GM21515 (cell line): ENCODE measurements around the gene ID3.

ENCODE experiments used
- ATAC-seq: cut with Tn5 transposase; IDR thresholded peaks from one replicate; pipeline ENCODE4 v1.9.1; 2021; ENCODE audit not compliant: unreplicated experiment

The ID3 gene

DNA sequence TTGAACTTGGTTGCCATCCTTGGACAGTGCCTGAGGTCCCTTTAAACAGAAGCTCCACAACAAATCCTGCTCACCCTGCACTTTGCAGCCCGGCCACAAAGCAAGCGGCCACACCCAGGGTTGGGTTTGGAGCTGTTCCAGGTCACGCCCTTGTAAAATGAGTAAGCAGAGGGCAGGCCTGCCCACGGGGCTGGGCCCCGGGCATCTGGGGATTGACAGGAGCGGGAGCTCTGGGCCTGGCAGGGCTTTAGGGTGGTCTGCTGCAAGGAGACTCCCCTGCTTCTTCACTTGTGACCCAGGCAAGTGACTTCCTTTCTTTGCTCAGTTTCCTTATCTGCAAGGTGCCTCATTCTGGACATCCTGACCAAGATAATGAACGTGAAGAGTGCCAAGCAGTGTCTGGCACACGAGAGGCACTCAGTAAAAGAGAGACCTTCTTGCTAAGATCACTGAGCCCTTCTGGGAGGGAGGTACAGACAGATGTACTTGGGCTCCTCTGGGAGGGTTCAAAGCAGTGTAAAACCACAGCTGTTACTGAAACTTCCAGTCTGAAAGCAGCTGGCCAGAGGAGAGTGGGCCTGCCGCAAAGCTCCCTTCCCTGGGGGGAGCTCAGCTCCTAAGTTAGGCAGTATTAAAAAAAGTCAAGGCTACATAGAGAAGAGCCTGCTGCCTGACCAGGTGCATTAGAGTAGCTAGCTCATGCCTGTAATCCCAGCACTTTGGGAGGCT, 30.9 kb downstream of the ID3 start:
- ATAC-seq, result peak; percentile 48

DNA sequence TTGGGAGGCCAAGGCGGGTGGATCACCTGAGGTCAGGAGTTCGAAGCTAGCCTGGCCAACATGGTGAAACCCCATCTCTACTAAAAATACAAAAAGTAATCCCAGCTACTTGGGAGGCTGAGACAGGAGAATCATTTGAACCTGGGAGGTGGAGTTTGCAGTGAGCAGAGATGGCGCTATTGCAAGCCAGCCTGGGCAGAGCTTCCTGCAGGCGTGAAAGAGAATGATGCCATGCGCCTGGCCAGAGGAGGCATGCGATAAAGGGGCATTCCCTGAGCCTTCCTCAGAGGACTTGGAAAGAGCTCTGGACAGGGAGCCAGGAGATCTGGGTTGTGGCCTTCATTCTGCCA, 31.4 kb downstream of the ID3 start:
- ATAC-seq, result no peak

DNA sequence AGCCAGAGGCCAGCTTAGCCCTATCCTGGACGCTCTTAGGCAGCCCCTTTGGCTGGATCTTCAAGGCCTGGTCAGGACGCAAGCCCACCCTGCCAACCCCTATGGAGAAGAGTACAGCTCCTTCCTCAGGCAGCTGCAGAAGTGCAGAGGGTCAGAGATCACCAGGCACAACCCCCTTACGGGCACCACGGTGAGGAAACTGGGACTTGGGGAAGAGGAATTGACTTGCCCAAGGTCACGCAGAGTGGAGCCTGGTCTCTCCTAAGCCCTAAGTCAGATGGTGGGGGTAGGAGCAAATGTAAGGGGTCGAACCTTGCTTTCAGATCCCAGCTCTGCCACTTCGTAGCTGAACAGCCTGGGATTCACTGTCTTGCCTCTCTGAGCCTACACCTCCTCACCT, 31.9 kb downstream of the ID3 start:
- no peak for ATAC-seq

DNA sequence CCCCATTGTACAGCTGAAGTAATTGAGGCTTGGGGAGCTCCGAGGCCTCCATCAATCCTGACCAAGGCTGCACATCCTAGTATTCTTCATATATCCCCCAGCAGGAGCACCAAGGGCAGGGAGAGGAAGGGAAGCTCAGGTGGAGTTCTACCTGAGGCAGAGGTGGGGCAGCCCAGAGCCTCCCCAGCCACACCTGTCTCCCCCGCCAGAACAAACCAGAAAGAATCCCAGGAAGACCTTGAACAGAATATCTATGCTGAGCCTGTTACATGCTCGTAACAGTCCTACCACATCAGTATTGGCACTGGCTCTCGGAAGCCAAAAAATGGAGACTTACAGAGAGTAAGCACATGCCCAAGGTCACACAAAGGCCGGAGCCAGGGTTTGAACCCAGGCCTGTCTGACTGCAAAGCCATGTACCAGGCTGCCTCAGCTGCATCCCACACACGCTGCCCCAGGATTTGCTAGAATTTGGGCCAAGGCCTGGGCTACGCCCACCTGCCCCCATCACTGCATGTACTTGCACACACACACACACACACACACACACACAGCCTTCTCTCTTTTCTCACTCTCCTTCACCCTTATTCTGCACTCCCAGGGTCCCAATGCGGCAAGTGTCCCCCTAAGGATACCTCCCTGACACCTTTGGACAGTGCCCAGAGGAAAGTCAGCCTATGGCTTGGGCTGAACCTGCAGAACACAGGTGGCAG, 32.8 kb downstream of the ID3 start:
- no peak for ATAC-seq

DNA sequence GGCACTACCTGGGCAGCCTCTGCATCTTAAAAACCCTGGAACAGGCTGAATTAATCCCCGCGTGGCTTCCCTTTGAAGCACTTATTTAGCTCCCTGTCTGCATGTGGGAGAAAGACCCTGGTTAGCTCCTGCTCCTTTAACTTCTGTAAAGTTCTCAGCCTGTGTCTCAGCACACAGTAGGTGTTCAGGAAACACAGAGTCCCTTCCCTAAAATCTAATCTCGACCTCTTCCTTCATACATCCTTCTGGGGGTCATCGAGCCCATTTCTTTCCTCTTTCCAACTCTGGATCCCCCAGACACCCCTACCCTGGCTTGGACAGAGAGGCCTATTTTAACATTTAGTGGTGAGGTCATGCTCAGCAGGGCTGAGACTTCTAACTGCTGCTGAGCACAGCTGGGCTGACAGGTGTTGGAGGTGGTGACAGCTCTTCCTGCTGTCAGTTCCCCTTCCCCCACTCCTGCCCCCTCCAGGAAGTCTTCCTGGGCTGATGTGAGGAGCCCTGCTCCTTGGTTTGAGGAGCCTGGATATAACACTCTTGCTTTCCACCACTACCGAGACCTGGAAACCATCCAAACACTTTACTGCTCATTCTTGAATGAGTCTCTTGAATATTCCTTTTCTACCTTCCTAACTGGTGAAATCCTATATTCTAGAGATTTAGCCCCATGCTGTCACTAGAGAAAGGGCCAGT, 33.6 kb downstream of the ID3 start:
- no peak for ATAC-seq

DNA sequence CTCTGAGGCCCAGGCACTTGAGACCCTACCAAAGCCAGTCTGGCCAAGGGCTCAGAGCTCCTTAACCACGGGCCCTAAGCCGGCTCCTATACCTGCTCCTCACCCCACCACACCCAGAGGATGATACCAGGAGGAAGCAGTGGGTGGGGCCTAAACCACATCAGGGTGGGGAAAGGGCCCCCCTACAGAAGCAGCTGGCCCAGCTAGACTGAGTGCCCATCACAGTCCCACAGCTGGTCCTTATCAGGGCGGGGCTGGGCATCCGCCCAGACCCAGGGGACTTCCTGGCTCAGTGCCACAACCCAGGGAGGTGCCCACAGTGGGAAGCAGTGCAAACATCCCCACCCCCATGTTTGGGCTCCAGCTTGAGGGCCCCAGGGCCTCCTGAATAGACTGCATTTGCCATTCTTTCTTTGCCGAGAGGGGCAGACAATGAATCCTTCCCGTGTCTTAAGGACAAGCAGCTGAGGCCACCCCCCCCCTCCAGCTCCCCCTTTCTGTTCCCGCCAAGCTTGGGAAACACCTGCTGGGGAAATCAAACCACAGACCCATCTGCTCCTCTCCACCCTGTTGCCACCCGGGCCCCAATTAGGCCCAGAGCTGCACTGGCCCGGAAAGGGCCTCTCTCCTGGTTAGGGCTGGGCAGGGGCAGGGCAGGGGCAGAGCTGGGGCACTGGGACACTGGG, 34.4 kb downstream of the ID3 start:
- no peak for ATAC-seq

DNA sequence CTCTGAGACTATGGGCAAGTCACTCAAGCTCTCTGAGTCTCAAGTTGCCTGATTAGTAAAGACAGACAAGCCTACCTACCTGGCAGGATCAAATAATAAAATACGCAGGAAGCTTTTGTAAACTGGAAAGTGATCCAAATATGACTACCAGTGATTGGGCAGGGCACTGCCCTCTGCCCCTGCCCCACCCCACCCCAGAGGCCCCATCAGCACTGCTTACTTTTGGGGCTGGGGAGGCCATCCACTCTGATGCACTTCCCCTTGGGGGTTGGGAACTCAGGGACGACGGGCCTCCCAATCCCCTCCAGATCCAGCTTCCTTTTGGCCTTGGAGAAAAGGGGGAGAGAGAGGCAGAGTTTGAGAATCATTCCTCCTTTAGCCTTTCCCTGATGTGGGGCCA, 35.1 kb downstream of the ID3 start:
- no peak for ATAC-seq

DNA sequence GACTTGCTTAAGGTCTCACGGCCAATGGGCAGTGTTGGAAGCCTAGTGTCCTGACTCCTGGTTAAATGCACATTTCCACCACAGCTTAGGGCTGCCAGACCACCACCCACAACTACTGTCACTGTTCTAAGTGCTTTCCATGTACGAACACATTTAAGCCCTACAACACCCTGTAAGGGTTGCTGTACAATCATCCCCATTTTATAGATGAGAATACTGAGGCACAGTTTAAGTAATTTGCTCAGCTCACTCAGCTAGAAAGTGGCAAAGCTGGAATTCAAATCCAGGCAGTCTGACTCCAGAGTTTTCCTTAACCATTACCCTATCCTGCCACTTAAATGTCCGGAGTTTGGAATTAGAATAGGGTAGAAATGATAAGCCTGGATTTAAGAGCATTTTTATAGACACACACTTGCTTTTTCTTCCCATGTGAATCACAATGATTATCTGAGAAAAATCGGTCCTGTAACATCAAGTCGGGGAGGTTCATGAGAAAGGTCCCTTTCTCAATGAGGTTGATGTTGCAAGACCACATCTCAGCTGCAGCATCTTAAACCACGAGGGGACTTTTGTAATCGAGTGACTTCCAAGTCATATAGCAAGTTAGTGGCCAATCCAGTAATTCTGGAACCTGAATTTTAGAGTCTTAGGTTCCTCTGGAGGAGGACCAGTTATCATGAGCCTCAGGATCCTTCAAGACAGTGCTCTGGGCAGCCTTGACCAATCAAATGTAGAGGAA, 36.9 kb downstream of the ID3 start:
- ATAC-seq, result no peak

DNA sequence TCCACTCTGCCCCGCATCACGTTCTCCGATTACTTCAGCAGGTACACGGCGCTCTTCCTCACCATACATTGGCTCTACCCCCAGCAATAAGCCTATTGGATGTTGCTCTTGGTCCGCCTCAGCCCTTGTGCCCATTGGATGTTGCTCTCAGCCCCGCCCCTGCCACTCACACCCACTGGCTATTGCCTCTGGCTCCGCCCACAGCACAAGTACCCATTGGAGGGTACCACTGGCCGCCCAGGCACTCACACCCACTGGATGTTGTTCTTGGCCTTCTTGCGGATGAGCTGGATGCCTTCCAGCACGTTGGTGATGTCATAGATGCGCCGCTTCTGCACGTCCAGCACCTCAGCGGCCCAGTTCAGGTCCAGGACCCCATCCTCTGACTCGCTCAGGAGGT, 37.7 kb downstream of the ID3 start:
- no peak for ATAC-seq

DNA sequence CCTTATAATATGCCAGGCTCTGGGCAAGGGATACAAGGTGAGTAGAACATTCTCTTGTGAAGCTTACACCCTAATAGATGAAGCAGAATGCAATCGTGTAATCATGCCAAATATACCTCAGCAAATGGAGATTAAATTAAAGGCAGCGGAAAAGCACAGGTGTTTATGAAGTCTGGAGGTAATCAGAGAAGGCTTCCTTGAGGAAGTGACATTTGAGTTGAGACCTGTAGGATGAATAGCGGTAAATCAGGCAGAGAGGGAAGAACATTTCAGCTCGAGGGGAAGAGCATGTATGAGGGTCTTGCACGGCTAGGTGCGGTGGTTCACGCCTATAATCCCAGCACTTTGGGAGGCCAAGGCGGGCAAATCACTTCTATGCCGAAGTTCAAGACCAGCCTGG, 41.7 kb downstream of the ID3 start:
- no peak for ATAC-seq

DNA sequence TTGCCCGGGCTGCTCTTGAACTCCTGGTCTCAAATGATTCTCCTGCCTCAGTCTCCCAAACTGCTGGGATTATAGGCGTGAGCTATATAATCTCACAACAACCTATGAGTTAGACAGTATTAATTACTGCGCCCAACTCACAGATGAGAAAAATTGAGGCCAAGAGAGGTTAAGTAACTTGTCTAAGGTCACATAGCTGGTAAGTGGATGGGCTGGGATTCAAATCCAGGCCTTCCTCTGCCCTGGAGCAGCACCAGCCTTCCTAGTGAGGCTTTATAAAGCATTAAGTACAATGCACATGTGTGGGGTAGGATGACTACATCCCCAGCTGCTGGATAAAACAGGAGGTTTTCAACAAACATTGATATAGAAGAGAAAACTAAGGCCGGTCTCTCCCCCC, 43.4 kb downstream of the ID3 start:
- no peak for ATAC-seq

DNA sequence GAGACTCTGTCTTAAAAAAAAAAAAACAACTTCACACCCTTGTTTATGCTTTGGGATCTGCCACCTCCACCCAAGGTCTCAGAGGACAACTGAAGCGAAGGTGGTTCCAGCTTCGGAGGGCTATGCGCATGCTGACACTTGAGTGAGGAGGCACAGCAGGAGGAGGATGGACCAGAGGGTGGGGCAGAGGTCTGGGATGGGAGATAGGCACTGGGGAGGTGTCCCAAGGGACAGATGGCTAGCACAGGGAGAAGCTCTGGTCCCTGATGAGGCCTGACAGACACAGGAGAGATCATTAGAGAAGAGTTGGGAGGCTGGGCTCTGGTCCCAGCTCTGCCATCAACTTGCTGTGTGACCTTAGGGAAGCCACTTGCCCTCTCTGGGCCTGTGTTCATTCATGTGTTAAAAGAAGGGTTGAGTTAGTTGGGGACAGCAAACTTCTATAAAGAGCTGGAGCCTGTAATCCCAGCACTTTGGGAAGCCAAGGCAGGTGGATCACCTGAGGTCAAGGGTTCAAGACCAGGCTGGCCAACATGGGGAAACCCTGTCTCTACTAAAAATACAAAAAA, 45.1 kb downstream of the ID3 start:
- ATAC-seq, result no peak

DNA sequence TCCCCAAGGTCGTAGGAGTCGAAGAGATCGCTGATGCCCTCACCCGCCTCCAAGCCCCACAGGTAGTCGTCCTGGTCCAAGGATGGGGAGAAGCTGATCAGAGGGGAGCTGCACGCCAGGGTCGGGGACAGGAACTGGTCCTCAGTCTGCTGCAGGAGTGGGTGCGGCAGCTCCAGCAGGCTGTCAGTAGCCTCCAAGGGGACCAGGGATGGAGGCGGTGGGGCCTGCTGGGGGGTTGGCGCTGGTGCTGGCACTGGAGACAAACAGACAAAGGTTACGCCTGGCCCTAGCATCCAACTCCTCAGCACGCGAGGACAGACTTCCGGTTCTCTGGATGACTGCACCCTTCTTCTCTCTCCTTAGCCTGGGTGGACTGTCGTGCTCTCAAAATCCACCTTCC, 49.4 kb downstream of the ID3 start:
- ATAC-seq, result no peak
